Skeletal muscle satellite cell (primary cell): ENCODE results near the gene TBX2.
"Not testable (repeated sequence)": the region's sequence is repeated elsewhere in the genome, so short reads cannot be mapped to it uniquely, and the experiment has no call there.

Source experiments
- H3K27me3 ChIP-seq: 2 replicates; pipeline ENCODE4 v1.7.0; 2013; ENCODE audit warnings: low read length; ENCODE audit not compliant: control insufficient read depth, insufficient read depth
- H3K36me3 ChIP-seq: 2 replicates; pipeline ENCODE4 v1.7.0; 2013; ENCODE audit warnings: mild to moderate bottlenecking, control low read depth, low read length; ENCODE audit not compliant: insufficient read depth
- H3K4me1 ChIP-seq: 2 replicates; pipeline ENCODE4 v1.7.0; 2013; ENCODE audit warnings: low read length; ENCODE audit not compliant: control insufficient read depth, insufficient read depth
- H3K4me2 ChIP-seq: 2 replicates; pipeline ENCODE4 v1.7.0; 2013; ENCODE audit warnings: mild to moderate bottlenecking, low read length
- H3K4me3 ChIP-seq: 2 replicates; pipeline ENCODE4 v1.7.0; 2013; ENCODE audit warnings: low read length
- H3K9ac ChIP-seq: 2 replicates; pipeline ENCODE4 v1.7.0; 2013; ENCODE audit warnings: mild to moderate bottlenecking, low read depth, low read length, moderate library complexity
- H3K9me3 ChIP-seq: replicated peaks from 2 replicates; pipeline ENCODE4 v1.7.0; 2013; ENCODE audit warnings: mild to moderate bottlenecking, control low read depth, low read length

Gene TBX2

GRCh38 chr17:61422116-61422799, 22.6 kb downstream of the TBX2 start:
- Histone ChIP-seq H3K9ac (no peak overlapping the region), H3K4me3 (no peak overlapping the region), H3K9me3 (no peaks in the 10 kb centered on the region), H3K36me3 (no peaks in the 10 kb centered on the region), H3K4me1 (peaks cover 7% of the 10 kb centered on the region), H3K27me3 (peaks cover 25% of the 10 kb centered on the region), H3K4me2 (no peak overlapping the region)

- H3K4me1 ChIP-seq = peaks cover 9% of the 10 kb centered on the region
- no peak overlapping the region for H3K4me2 ChIP-seq
- no peaks in the 10 kb centered on the region for H3K9me3 ChIP-seq
These were observed 23.2 kb downstream of the TBX2 start for GRCh38 chr17:61422869-61423268.

GRCh38 chr17:61423967-61424649, 24.5 kb downstream of the TBX2 start:
- no peak overlapping the region for H3K4me2 ChIP-seq

More at GRCh38 chr17:61422869-61423268, 23.2 kb downstream of the TBX2 start:
- H3K36me3 ChIP-seq = no peaks in the 10 kb centered on the region
- no peak overlapping the region for H3K9ac ChIP-seq
- H3K27me3 ChIP-seq = peaks cover 25% of the 10 kb centered on the region
- H3K4me3 ChIP-seq = no peak overlapping the region

GRCh38 chr17:61425682-61426481, 26.2 kb downstream of the TBX2 start:
- Histone ChIP-seq H3K4me1 (peaks cover 9% of the 10 kb centered on the region), H3K4me3 (no peak overlapping the region), H3K9ac (no peak overlapping the region), H3K9me3 (no peaks in the 10 kb centered on the region), H3K4me2 (no peak overlapping the region), H3K36me3 (no peaks in the 10 kb centered on the region), H3K27me3 (peaks cover 17% of the 10 kb centered on the region)

More at GRCh38 chr17:61423967-61424649, 24.5 kb downstream of the TBX2 start:
- Histone ChIP-seq H3K9ac (no peak overlapping the region), H3K4me3 (no peak overlapping the region), H3K9me3 (no peaks in the 10 kb centered on the region), H3K36me3 (no peaks in the 10 kb centered on the region), H3K4me1 (peaks cover 9% of the 10 kb centered on the region), H3K27me3 (peaks cover 25% of the 10 kb centered on the region)

- H3K4me2 ChIP-seq = no peak overlapping the region
- no peaks in the 10 kb centered on the region for H3K9me3 ChIP-seq
- H3K4me3 ChIP-seq = no peak overlapping the region
- no peaks in the 10 kb centered on the region for H3K36me3 ChIP-seq
- no peak overlapping the region for H3K9ac ChIP-seq
- H3K27me3 ChIP-seq = peaks cover 10% of the 10 kb centered on the region
- H3K4me1 ChIP-seq = peaks cover 11% of the 10 kb centered on the region
These were observed 27.1 kb downstream of the TBX2 start for GRCh38 chr17:61426482-61427304.

GRCh38 chr17:61427567-61427966, 27.9 kb downstream of the TBX2 start:
- Histone ChIP-seq H3K4me3 (no peak overlapping the region), H3K9ac (no peak overlapping the region), H3K4me1 (peaks cover 13% of the 10 kb centered on the region), H3K9me3 (no peaks in the 10 kb centered on the region), H3K27me3 (peaks cover 4% of the 10 kb centered on the region), H3K36me3 (no peaks in the 10 kb centered on the region), H3K4me2 (no peak overlapping the region)

GRCh38 chr17:61429274-61429673, 29.6 kb downstream of the TBX2 start:
- H3K4me1 ChIP-seq = peaks cover 13% of the 10 kb centered on the region
- no peak overlapping the region for H3K4me3 ChIP-seq
- H3K36me3 ChIP-seq = no peaks in the 10 kb centered on the region
- H3K27me3 ChIP-seq = no peaks in the 10 kb centered on the region
- no peak overlapping the region for H3K9ac ChIP-seq
- H3K9me3 ChIP-seq = no peaks in the 10 kb centered on the region
- no peak overlapping the region for H3K4me2 ChIP-seq

GRCh38 chr17:61429831-61430230, 30.2 kb downstream of the TBX2 start:
- not testable (repeated sequence) for H3K27me3 ChIP-seq, H3K36me3 ChIP-seq, H3K4me3 ChIP-seq, H3K9ac ChIP-seq, H3K9me3 ChIP-seq, H3K4me2 ChIP-seq
- H3K4me1 ChIP-seq = peaks cover 13% of the 10 kb centered on the region

GRCh38 chr17:61431594-61432311, 32.1 kb downstream of the TBX2 start:
- Histone ChIP-seq H3K4me2 (no peak overlapping the region), H3K36me3 (no peaks in the 10 kb centered on the region), H3K4me1 (peaks cover 11% of the 10 kb centered on the region), H3K9me3 (peaks cover 8% of the 10 kb centered on the region), H3K4me3 (no peak overlapping the region), H3K27me3 (no peaks in the 10 kb centered on the region), H3K9ac (no peak overlapping the region)

GRCh38 chr17:61436273-61436672, 36.6 kb downstream of the TBX2 start:
- no peak overlapping the region for H3K4me3 ChIP-seq
- H3K27me3 ChIP-seq = peaks cover 5% of the 10 kb centered on the region
- no peaks in the 10 kb centered on the region for H3K36me3 ChIP-seq
- H3K9ac ChIP-seq = no peak overlapping the region
- H3K9me3 ChIP-seq = peaks cover 8% of the 10 kb centered on the region
- peaks cover 5% of the 10 kb centered on the region for H3K4me1 ChIP-seq
- no peak overlapping the region for H3K4me2 ChIP-seq
